ENCODE results near the gene RPL13A. TPM values are rescaled to one million over a fixed set of nuclear protein-coding genes. Genes with fewer than 3 reads are reported as not detected.
A peak's percentile ranks its signal among the peaks of the same experiment; 100 is the strongest.

Gene RPL13A
- total and polyA plus RNA-seq, 2 of the 13 experiments (the other 11 are each of a cell fraction or from before 2014, with no cell fraction given): 2,601 to 3,407 TPM

GRCh38 chr19:49453013-49453756 is 34.2 kb upstream of the RPL13A start, which contains the start of gene ALDH16A1 (continued):
- TF ChIP-seq, protein P1, sequence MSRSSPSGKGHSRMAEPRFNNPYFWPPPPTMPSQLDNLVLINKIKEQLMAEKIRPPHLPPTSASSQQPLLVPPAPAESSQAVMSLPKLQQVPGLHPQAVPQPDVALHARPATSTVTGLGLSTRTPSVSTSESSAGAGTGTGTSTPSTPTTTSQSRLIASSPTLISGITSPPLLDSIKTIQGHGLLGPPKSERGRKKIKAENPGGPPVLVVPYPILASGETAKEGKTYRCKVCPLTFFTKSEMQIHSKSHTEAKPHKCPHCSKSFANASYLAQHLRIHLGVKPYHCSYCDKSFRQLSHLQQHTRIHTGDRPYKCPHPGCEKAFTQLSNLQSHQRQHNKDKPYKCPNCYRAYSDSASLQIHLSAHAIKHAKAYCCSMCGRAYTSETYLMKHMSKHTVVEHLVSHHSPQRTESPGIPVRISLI (CRISPR knock-in tag; IDR thresholded peaks at IDR 0.05; ENCODE audit: borderline replicate concordance): no peak
- TF ChIP-seq ZNF160 (CRISPR knock-in tag; IDR thresholded peaks at IDR 0.05): no peak; the same call in 1 of the 2 replicates
- TF ChIP-seq U2AF2 (IDR thresholded peaks at IDR 0.05; ENCODE audit: low read depth, low read length): no peak
- no peak for TF ChIP-seq CCAR2 (optimal IDR thresholded peaks at IDR 0.05; ENCODE audit: low read depth, low read length)
- TF ChIP-seq SNAPC2 (CRISPR knock-in tag; IDR thresholded peaks at IDR 0.05): 0 out of 2 replicates have a peak, but pooled peaks have one; percentile 29
- 0 out of 2 replicates have a peak, but pooled peaks have one; percentile 26 for TF ChIP-seq MIXL1 (CRISPR knock-in tag; IDR thresholded peaks at IDR 0.05)
- peak; percentile 76 for TF ChIP-seq AGO2 (optimal IDR thresholded peaks at IDR 0.05; ENCODE audit: low read depth, low read length)
- peak; percentile 80 for TF ChIP-seq USF2 (IDR thresholded peaks at IDR 0.05; ENCODE audit: low read depth, low read length)
- peak; percentile 92; the same call in 1 of the 2 replicates for TF ChIP-seq USF2 (CRISPR knock-in tag; IDR thresholded peaks at IDR 0.05; ENCODE audit: borderline replicate concordance)
- TF ChIP-seq GMEB1 (CRISPR knock-in tag; IDR thresholded peaks at IDR 0.05; ENCODE audit: borderline replicate concordance): peak; percentile 73
- TF ChIP-seq, protein P2, sequence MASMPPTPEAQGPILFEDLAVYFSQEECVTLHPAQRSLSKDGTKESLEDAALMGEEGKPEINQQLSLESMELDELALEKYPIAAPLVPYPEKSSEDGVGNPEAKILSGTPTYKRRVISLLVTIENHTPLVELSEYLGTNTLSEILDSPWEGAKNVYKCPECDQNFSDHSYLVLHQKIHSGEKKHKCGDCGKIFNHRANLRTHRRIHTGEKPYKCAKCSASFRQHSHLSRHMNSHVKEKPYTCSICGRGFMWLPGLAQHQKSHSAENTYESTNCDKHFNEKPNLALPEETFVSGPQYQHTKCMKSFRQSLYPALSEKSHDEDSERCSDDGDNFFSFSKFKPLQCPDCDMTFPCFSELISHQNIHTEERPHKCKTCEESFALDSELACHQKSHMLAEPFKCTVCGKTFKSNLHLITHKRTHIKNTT (CRISPR knock-in tag; IDR thresholded peaks at IDR 0.05): no peak
- TF ChIP-seq, protein P3, sequence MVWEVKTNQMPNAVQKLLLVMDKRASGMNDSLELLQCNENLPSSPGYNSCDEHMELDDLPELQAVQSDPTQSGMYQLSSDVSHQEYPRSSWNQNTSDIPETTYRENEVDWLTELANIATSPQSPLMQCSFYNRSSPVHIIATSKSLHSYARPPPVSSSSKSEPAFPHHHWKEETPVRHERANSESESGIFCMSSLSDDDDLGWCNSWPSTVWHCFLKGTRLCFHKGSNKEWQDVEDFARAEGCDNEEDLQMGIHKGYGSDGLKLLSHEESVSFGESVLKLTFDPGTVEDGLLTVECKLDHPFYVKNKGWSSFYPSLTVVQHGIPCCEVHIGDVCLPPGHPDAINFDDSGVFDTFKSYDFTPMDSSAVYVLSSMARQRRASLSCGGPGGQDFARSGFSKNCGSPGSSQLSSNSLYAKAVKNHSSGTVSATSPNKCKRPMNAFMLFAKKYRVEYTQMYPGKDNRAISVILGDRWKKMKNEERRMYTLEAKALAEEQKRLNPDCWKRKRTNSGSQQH (CRISPR knock-in tag; IDR thresholded peaks at IDR 0.05; ENCODE audit: low read depth): peak; percentile 17; the same call in 1 of the 2 replicates
- no peak for TF ChIP-seq ZNF703 (CRISPR knock-in tag; IDR thresholded peaks at IDR 0.05; ENCODE audit: borderline replicate concordance)
- no peak for TF ChIP-seq EZH2 (conservative IDR thresholded peaks at IDR 0.05; ENCODE audit: low read depth, low read length)
- no peak for TF ChIP-seq ZNF230 (CRISPR knock-in tag; IDR thresholded peaks at IDR 0.05)
- no peak for TF ChIP-seq ISX (CRISPR knock-in tag; conservative IDR thresholded peaks at IDR 0.05)
- TF ChIP-seq CREBL2 (CRISPR knock-in tag; IDR thresholded peaks at IDR 0.05; ENCODE audit: borderline replicate concordance): no peak; the same call in 1 of the 2 replicates

Data from HepG2 (cell line).